SH-SY5Y (cell line): ENCODE data around the gene NOD1.

Experiments used
- GATA2 ChIP-seq: IDR thresholded peaks from 2 replicates; pipeline ENCODE4 v1.6.1; 2011; ENCODE audit warnings: mild to moderate bottlenecking, low read depth, low read length
- GATA3 ChIP-seq: IDR thresholded peaks from 2 replicates; pipeline ENCODE4 v1.6.1; 2011; ENCODE audit warnings: low read depth, mild to moderate bottlenecking, low read length, moderate library complexity

The NOD1 gene

GRCh38 chr7:30450240-30450982 is 28.2 kb downstream of the NOD1 start:
- no peak for TF ChIP-seq GATA2
- TF ChIP-seq GATA3, result no peak

- no peak for TF ChIP-seq GATA3
- no peak; the same call in none of the 2 replicates for TF ChIP-seq GATA2
Observed at GRCh38 chr7:30448461-30449189, 30.0 kb downstream of the NOD1 start.

- TF ChIP-seq GATA2 (no peak), GATA3 (no peak)
Observed at GRCh38 chr7:30447466-30447865, 31.1 kb downstream of the NOD1 start.

- no peak for TF ChIP-seq GATA3
Observed at GRCh38 chr7:30446266-30446665, 32.3 kb downstream of the NOD1 start.

GRCh38 chr7:30445770-30446169 is 32.8 kb downstream of the NOD1 start:
- TF ChIP-seq GATA3, result no peak
- no peak for TF ChIP-seq GATA2

DNA sequence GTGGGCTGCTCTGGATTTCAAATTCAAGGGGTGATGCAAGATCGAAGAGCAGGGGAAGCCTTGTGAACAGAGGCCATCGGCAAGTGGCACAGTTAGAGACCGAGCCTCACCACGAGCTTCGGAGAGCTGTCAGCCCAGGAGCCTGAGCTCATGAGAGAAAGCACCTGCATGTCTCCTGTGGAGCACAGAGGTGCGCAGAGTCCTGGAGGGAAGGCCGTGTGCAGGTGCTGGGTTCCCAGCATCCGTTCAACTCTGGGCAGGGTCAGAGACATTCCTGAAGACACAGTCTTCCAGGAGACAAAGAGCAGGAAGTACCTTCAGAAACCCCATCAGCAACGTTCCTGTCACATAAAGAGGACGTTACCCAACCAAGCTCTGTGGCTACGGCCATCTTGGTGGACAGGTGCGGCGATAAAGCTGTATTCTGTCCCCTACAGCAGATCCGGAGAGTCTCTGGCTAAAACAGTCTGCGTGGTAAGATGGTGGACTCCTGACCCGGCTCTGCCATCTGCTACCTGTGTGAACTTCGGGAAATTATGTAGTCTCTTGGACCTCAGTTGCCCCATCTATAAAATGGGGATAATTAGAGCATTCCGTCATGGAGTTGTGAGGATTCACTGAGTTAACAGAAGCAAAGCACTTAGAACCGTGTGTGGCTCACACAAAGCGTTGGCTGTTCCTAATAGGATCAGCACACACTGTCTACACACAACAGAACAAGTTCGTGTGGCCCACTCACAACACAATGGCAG is 40.6 kb downstream of the NOD1 start:
- TF ChIP-seq GATA2, result no peak
- no peak for TF ChIP-seq GATA3

DNA sequence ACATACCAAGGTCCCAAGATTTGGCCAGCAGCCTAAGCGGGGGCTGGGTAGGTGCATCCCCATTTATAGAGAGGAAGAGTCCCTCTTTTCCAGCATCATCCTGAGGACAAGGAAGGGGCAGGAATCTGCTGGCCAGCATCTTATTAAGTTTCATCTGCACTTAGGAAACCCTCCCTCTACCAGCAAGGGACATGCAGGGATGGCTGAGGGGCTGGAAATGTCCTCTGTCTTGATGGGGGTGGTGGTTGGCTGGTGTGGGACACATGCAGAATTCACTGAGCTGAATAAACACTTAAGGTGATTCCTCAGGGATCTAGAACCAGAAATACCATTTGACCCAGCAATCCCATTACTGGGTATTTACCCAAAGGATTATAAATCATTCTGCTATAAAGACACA is 42.1 kb downstream of the NOD1 start:
- TF ChIP-seq GATA2 (no peak), GATA3 (no peak)

DNA sequence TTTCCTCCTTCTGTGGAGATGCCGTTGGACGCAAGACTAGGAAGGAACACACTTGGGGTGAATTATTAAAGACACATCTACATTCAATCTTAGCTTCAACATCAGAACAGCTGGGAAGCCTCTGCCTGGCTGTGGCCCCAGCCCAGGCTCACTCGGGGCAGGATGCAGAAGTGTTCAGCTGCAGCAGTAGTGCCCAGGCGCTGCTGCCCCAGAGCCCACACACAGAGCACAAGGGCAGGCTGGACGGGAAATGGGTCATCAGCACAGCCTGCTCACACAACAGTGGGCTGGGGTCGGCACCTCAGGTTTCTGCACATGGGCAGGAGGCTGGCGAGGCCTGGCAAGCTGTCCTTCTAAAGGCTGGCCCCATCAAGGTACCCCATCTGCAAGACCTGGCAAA is 42.5 kb downstream of the NOD1 start:
- no peak for TF ChIP-seq GATA2
- TF ChIP-seq GATA3, result no peak

- TF ChIP-seq GATA2 (no peak), GATA3 (no peak)
Observed at GRCh38 chr7:30434140-30434799, 44.3 kb downstream of the NOD1 start.

DNA sequence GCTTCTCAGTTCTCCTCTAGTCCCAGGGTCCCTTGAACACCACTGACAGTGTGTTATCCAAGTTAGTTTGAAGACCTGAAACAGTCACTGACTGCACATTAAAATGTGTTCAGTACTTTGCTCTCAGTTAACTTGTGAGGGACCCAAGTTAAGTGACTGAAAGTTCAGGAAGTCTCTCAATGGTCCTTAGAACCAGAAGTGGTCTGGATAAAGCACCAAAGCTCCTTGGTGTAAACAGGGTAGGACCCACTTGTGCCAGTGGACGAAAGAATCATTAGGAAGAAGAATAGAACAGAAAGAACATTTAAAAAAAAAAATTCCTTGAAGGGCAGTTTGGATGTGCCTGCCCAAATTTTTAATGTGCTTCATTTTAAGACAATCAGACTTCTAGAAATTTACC is 45.1 kb downstream of the NOD1 start:
- TF ChIP-seq GATA3, result no peak

GRCh38 chr7:30433082-30433481 is 45.5 kb downstream of the NOD1 start:
- no peak for TF ChIP-seq GATA2
- TF ChIP-seq GATA3, result no peak

GRCh38 chr7:30430777-30431176 is 47.8 kb downstream of the NOD1 start:
- TF ChIP-seq GATA2 (no peak), GATA3 (no peak)

- TF ChIP-seq GATA3 (no peak), GATA2 (no peak)
Observed at GRCh38 chr7:30430276-30430675, 48.3 kb downstream of the NOD1 start.

GRCh38 chr7:30429156-30429530 is 49.4 kb downstream of the NOD1 start:
- no peak for TF ChIP-seq GATA3
- no peak for TF ChIP-seq GATA2
